HepG2 (cell line): ENCODE measurements around the gene RABGAP1L. TPM values are rescaled to one million over a fixed set of nuclear protein-coding genes. Genes with fewer than 3 reads are reported as not detected.

ENCODE experiments used
- ATAC-seq: fragments of 200-7000 bp; cut with Tn5 transposase; 3 replicates; pipeline ENCODE4 v1.9.1; 2020; ENCODE audit warnings: mild to moderate bottlenecking, moderate library complexity
- BruUV-seq: library from RNA; stranded (reverse); fragments of 400-500 nt; replicated peaks from 2 replicates; lab custom pipeline; 2021; lab: Mats Ljungman, UMichigan
- CTCF ChIA-PET: fragments of 300-600 bp; formaldehyde crosslinking; extraction: SDS; loops from one replicate; lab custom pipeline; 2021; ENCODE audit warnings: low total read pairs, inconsistent platforms, low intra/inter-chr PET ratio; lab: Yijun Ruan, JAX
- POLR2A ChIA-PET: fragments of 350-600 bp; sonication (Branson Sonifier 250); formaldehyde crosslinking; loops from one replicate; lab custom pipeline; 2020; ENCODE audit warnings: antibody characterized with exemption, inconsistent platforms; lab: Yijun Ruan, JAX
- DNase-seq: peaks from one replicate; pipeline ENCODE4 v3.0.0-alpha.2; 2015; ENCODE audit warnings: low spot score
- FAIRE-seq: peaks from 3 replicates; lab custom pipeline; 2011; peaks lifted over from hg19 to GRCh38; lab: Jason Lieb, UNC
- H2AFZ ChIP-seq: one replicate; pipeline ENCODE4 v1.6.1; 2011; ENCODE audit warnings: low read length, inconsistent platforms
- H3K27ac ChIP-seq: fragments of 300-600 bp; 3 replicates; pipeline ENCODE4 v1.8.0; 2011; ENCODE audit warnings: mixed run types, mild to moderate bottlenecking, mixed read lengths, low read length, inconsistent platforms; ENCODE audit not compliant: insufficient read depth; ENCODE audit errors: extremely low read length
- H3K27me3 ChIP-seq, 2 experiments: fragments of 200-600 bp in 1 of 2; 2 replicates in 1 of 2; 3 replicates in 1 of 2; pipeline versions ENCODE4 v1.6.0 to v1.8.0; 2011; ENCODE audit warnings: low read length in 2 of 2, mild to moderate bottlenecking in 2 of 2, moderate library complexity in 2 of 2, inconsistent platforms in 1 of 2; ENCODE audit not compliant: insufficient read depth in 2 of 2, control insufficient read depth in 1 of 2
- H3K36me3 ChIP-seq, 2 experiments: fragments of 200-600 bp in 1 of 2; replicated peaks in 1 of 2; 2 replicates in 1 of 2; 3 replicates in 1 of 2; pipeline versions ENCODE4 v1.5.1 to v1.8.0; 2011; ENCODE audit warnings: low read length in 2 of 2, inconsistent platforms in 1 of 2; ENCODE audit not compliant: insufficient read depth in 2 of 2, control insufficient read depth in 1 of 2
- H3K4me1 ChIP-seq: 2 replicates; pipeline ENCODE4 v1.5.1; 2012; ENCODE audit warnings: low read length, inconsistent platforms; ENCODE audit not compliant: insufficient read depth
- H3K4me2 ChIP-seq: 2 replicates; pipeline ENCODE4 v1.6.0; 2011; ENCODE audit warnings: low read depth, low read length, inconsistent platforms
- H3K4me3 ChIP-seq, 3 experiments: fragments of 200-600 bp in 1 of 3; sonication (generic), shearing (Covaris generic) in 1 of 3; replicated peaks in 1 of 3; 2 replicates each; pipeline ENCODE4 v1.5.1; 2011 to 2016; ENCODE audit warnings: low read length in 3 of 3, inconsistent platforms in 2 of 3, low read depth in 2 of 3, mild to moderate bottlenecking in 2 of 3, control low read depth in 1 of 3, mixed read lengths in 1 of 3; ENCODE audit not compliant: insufficient read depth in 1 of 3
- H3K79me2 ChIP-seq: one replicate; pipeline ENCODE4 v1.6.1; 2011; ENCODE audit warnings: low read length, inconsistent platforms; ENCODE audit not compliant: insufficient read depth
- H3K9ac ChIP-seq: 2 replicates; pipeline ENCODE4 v1.6.0; 2011; ENCODE audit warnings: mild to moderate bottlenecking, low read depth, low read length, inconsistent platforms; ENCODE audit not compliant: insufficient read depth
- H3K9me3 ChIP-seq: 2 replicates; pipeline ENCODE4 v1.5.1; 2012; ENCODE audit warnings: mild to moderate bottlenecking, low read length
- H4K20me1 ChIP-seq: 2 replicates; pipeline ENCODE4 v1.6.0; 2011; ENCODE audit warnings: inconsistent platforms, mild to moderate bottlenecking, low read length, moderate library complexity; ENCODE audit not compliant: insufficient read depth
- AKAP8 ChIP-seq: sonication (generic); formaldehyde crosslinking; IDR thresholded peaks from 2 replicates; pipeline ENCODE4 v1.5.1; 2020; ENCODE audit warnings: mild to moderate bottlenecking, missing genetic modification reagents
- CAMTA2 ChIP-seq: sonication (generic); formaldehyde crosslinking; IDR thresholded peaks from 2 replicates; pipeline ENCODE4 v1.4.0; 2020; ENCODE audit warnings: mild to moderate bottlenecking, missing genetic modification reagents, borderline replicate concordance
- FOXP1 ChIP-seq, 2 experiments: fragments of 450-650 bp in 1 of 2; IDR thresholded peaks; 2 replicates each; pipeline ENCODE4 v1.6.1; 2017 to 2018; ENCODE audit warnings: antibody characterized with exemption in 1 of 2
- JDP2 ChIP-seq: sonication (generic); formaldehyde crosslinking; IDR thresholded peaks from 2 replicates; pipeline ENCODE4 v1.8.1; 2022; ENCODE audit warnings: missing genetic modification reagents, borderline replicate concordance
- MTF1 ChIP-seq: sonication (generic); formaldehyde crosslinking; IDR thresholded peaks from 2 replicates; pipeline ENCODE4 v1.5.0; 2020; ENCODE audit warnings: missing genetic modification reagents
- PCBP1 ChIP-seq: fragments of 200-400 bp; formaldehyde crosslinking; IDR thresholded peaks from 2 replicates; pipeline ENCODE4 v1.6.1; 2017; ENCODE audit warnings: mild to moderate bottlenecking, low read depth, low read length, borderline replicate concordance
- ZIK1 ChIP-seq: sonication (generic); formaldehyde crosslinking; IDR thresholded peaks from 2 replicates; pipeline ENCODE4 v1.5.0; 2020; ENCODE audit warnings: mild to moderate bottlenecking, low read depth, missing genetic modification reagents, borderline replicate concordance
- ZNF530 ChIP-seq: sonication (generic); formaldehyde crosslinking; IDR thresholded peaks from 2 replicates; pipeline ENCODE4 v1.5.0; 2020; ENCODE audit warnings: low read depth, mild to moderate bottlenecking, missing genetic modification reagents
- ZNF543 ChIP-seq: sonication (generic); formaldehyde crosslinking; IDR thresholded peaks from 2 replicates; pipeline ENCODE4 v1.4.0; 2020; ENCODE audit warnings: mild to moderate bottlenecking, missing genetic modification reagents
- ZNF546 ChIP-seq: sonication (generic); formaldehyde crosslinking; conservative IDR thresholded peaks from 2 replicates; pipeline ENCODE4 v1.8.1; 2023; ENCODE audit warnings: mild to moderate bottlenecking, missing genetic modification reagents
- ZNF652 ChIP-seq: IDR thresholded peaks from 2 replicates; pipeline ENCODE4 v1.6.1; 2016; ENCODE audit warnings: low read depth, borderline replicate concordance
- WGBS: methylation state at CpG from one replicate; pipeline ENCODE4 v1.1.6; 2017; ENCODE audit warnings: low lambda C conversion rate; 5-methylcytosine and 5-hydroxymethylcytosine counted together
- in situ Hi-C: cut with HindIII; loops from 2 replicates; pipeline ENCODE4 v1.10.0; 2017; ENCODE audit warnings: low pct_unique_long_range_greater_than_20kb; ENCODE audit not compliant: extremely low pct_ligation_motif_present
- intact Hi-C: fragments of 100-400 bp; cut with micrococcal nuclease; formaldehyde crosslinking; loops from one replicate; pipeline ENCODE4 v1.10.0; 2022; ENCODE audit not compliant: unreplicated experiment
- polyA plus RNA-seq, 8 experiments: library from polyadenylated mRNA; depleted of rRNA in 3 of 8; stranded (reverse) in 7 of 8; unstranded in 1 of 8; fragments of >200 nt; fragmentation: Illumina TruSeq in 4 of 8; extraction: Trizol in 4 of 8; gene quantifications; 2 replicates each; pipeline versions ENCODE4 v1.2.1 to v1.2.3, GENCODE V29; 2011 to 2016; ENCODE audit warnings: low read depth in 4 of 8, missing spikeins in 1 of 8, mixed read lengths in 1 of 8; ENCODE audit not compliant: insufficient read depth in 1 of 8
- total RNA-seq, 5 experiments: library from RNA; depleted of rRNA; stranded (reverse); fragments of >200 nt; fragmentation: Illumina TruSeq; extraction: Trizol; gene quantifications; 2 replicates each; pipeline ENCODE4 v1.2.3, GENCODE V29; 2016; ENCODE audit warnings: low read depth in 1 of 5
- TF ChIP-seq, protein P1 (sequence below): IDR thresholded peaks from 2 replicates; pipeline ENCODE4 v1.6.1; 2016; ENCODE audit warnings: missing genetic modification reagents, missing compliant biosample characterization
- TF ChIP-seq, protein P2 (sequence below): sonication (generic); formaldehyde crosslinking; IDR thresholded peaks from 2 replicates; pipeline ENCODE4 v1.4.0; 2020; ENCODE audit warnings: missing genetic modification reagents, borderline replicate concordance
- TF ChIP-seq, protein P3 (sequence below): sonication (generic); formaldehyde crosslinking; IDR thresholded peaks from 2 replicates; pipeline ENCODE4 v1.5.0; 2020; ENCODE audit warnings: mild to moderate bottlenecking, missing genetic modification reagents
- TF ChIP-seq, protein P4 (sequence below): sonication (generic); formaldehyde crosslinking; IDR thresholded peaks from 2 replicates; pipeline ENCODE4 v1.4.0; 2020; ENCODE audit warnings: missing genetic modification reagents, low read depth, mild to moderate bottlenecking, borderline replicate concordance
- TF ChIP-seq, protein P5 (sequence below): sonication (generic); formaldehyde crosslinking; IDR thresholded peaks from 2 replicates; pipeline ENCODE4 v1.8.1; 2023; ENCODE audit warnings: mild to moderate bottlenecking, missing genetic modification reagents

RABGAP1L gene
- total and polyA plus RNA-seq, 2 of the 13 experiments (the other 11 are each of a cell fraction or from before 2014, with no cell fraction given): 7.9 to 22.6 TPM

DNA sequence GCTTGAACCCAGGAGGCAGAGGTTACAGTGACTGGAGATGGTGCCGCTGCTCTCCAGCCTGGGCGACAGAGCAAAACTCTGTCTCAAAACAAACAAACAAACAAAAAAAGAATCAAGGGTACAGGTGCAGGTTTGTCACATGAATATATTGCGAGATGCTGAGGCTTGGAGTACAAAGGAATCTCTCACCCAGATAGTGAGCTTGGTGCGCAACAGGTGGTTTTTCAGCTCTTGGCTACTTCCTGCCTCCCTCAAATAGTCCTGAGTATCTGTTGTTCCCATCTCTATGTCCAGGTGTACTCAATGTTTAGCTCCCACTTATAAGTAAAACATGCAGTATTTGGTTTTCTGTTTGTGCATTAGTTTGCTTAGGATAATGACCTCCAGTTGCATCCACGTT lies 666.5 kb downstream of the RABGAP1L start:
- POLR2A ChIA-PET: interaction anchor here (1.2 kb wide), 1 partner anchor 174 kb away, joined by 3 read pairs; the partner anchor contains the start of gene CACYBP
- no peak for FAIRE-seq
- 94% methylated on average over 5 of the region's 5 CpGs for WGBS
- TF ChIP-seq, protein P1, sequence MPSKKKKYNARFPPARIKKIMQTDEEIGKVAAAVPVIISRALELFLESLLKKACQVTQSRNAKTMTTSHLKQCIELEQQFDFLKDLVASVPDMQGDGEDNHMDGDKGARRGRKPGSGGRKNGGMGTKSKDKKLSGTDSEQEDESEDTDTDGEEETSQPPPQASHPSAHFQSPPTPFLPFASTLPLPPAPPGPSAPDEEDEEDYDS (CRISPR knock-in tag): no peak
- TF ChIP-seq, protein P2, sequence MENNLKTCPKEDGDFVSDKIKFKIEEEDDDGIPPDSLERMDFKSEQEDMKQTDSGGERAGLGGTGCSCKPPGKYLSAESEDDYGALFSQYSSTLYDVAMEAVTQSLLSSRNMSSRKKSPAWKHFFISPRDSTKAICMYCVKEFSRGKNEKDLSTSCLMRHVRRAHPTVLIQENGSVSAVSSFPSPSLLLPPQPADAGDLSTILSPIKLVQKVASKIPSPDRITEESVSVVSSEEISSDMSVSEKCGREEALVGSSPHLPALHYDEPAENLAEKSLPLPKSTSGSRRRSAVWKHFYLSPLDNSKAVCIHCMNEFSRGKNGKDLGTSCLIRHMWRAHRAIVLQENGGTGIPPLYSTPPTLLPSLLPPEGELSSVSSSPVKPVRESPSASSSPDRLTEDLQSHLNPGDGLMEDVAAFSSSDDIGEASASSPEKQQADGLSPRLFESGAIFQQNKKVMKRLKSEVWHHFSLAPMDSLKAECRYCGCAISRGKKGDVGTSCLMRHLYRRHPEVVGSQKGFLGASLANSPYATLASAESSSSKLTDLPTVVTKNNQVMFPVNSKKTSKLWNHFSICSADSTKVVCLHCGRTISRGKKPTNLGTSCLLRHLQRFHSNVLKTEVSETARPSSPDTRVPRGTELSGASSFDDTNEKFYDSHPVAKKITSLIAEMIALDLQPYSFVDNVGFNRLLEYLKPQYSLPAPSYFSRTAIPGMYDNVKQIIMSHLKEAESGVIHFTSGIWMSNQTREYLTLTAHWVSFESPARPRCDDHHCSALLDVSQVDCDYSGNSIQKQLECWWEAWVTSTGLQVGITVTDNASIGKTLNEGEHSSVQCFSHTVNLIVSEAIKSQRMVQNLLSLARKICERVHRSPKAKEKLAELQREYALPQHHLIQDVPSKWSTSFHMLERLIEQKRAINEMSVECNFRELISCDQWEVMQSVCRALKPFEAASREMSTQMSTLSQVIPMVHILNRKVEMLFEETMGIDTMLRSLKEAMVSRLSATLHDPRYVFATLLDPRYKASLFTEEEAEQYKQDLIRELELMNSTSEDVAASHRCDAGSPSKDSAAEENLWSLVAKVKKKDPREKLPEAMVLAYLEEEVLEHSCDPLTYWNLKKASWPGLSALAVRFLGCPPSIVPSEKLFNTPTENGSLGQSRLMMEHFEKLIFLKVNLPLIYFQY (CRISPR knock-in tag): no peak
- TF ChIP-seq FOXP1 (IDR thresholded peaks at IDR 0.05) (no peak), FOXP1 (CRISPR knock-in tag; IDR thresholded peaks at IDR 0.05) (no peak), JDP2 (CRISPR knock-in tag) (no peak), PCBP1 (no peak), MTF1 (CRISPR knock-in tag) (no peak), ZIK1 (CRISPR knock-in tag) (no peak), CAMTA2 (CRISPR knock-in tag) (no peak), ZNF546 (CRISPR knock-in tag) (no peak), ZNF543 (CRISPR knock-in tag) (no peak), ZNF530 (CRISPR knock-in tag) (no peak), AKAP8 (CRISPR knock-in tag) (no peak), ZNF652 (CRISPR knock-in tag) (no peak)
- TF ChIP-seq, protein P3, sequence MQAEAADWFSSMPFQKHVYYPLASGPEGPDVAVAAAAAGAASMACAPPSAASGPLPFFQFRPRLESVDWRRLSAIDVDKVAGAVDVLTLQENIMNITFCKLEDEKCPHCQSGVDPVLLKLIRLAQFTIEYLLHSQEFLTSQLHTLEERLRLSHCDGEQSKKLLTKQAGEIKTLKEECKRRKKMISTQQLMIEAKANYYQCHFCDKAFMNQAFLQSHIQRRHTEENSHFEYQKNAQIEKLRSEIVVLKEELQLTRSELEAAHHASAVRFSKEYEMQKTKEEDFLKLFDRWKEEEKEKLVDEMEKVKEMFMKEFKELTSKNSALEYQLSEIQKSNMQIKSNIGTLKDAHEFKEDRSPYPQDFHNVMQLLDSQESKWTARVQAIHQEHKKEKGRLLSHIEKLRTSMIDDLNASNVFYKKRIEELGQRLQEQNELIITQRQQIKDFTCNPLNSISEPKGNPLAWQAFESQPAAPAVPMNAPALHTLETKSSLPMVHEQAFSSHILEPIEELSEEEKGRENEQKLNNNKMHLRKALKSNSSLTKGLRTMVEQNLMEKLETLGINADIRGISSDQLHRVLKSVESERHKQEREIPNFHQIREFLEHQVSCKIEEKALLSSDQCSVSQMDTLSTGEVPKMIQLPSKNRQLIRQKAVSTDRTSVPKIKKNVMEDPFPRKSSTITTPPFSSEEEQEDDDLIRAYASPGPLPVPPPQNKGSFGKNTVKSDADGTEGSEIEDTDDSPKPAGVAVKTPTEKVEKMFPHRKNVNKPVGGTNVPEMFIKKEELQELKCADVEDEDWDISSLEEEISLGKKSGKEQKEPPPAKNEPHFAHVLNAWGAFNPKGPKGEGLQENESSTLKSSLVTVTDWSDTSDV: no peak
- TF ChIP-seq, protein P4, sequence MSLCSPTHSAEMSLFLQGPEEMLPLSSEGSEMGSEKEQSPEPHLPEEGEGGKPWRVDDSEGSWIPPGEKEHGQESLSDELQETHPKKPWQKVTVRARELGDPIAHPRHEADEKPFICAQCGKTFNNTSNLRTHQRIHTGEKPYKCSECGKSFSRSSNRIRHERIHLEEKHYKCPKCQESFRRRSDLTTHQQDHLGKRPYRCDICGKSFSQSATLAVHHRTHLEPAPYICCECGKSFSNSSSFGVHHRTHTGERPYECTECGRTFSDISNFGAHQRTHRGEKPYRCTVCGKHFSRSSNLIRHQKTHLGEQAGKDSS (CRISPR knock-in tag): no peak
- TF ChIP-seq, protein P5, sequence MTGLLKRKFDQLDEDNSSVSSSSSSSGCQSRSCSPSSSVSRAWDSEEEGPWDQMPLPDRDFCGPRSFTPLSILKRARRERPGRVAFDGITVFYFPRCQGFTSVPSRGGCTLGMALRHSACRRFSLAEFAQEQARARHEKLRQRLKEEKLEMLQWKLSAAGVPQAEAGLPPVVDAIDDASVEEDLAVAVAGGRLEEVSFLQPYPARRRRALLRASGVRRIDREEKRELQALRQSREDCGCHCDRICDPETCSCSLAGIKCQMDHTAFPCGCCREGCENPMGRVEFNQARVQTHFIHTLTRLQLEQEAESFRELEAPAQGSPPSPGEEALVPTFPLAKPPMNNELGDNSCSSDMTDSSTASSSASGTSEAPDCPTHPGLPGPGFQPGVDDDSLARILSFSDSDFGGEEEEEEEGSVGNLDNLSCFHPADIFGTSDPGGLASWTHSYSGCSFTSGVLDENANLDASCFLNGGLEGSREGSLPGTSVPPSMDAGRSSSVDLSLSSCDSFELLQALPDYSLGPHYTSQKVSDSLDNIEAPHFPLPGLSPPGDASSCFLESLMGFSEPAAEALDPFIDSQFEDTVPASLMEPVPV (CRISPR knock-in tag): no peak

More for the DNA sequence above, 666.5 kb downstream of the RABGAP1L start:
- H3K36me3 ChIP-seq: no peaks in the 10 kb centered on the region
- no peaks in the 10 kb centered on the region for H3K79me2 ChIP-seq
- intact Hi-C loops (no loop called here), in situ Hi-C loops (no loop called here)
- CTCF ChIA-PET: no interaction called here
- no peaks in the 10 kb centered on the region for H4K20me1 ChIP-seq
- no peaks in the 10 kb centered on the region for H3K4me1 ChIP-seq
- ATAC-seq (no peak), DNase-seq (no peak)
- H3K27me3 ChIP-seq: no peaks in the 10 kb centered on the region
- H3K9ac ChIP-seq: no peak overlapping the region
- no peak overlapping the region for H3K4me3 ChIP-seq
- H2AFZ ChIP-seq: no peak overlapping the region
- no peak overlapping the region for H3K4me2 ChIP-seq
- no TSS peak for BruUV-seq
- H3K27ac ChIP-seq: no peak overlapping the region
- H3K9me3 ChIP-seq: no peaks in the 10 kb centered on the region
